Activated T-helper 1 cell treated with anti-CD3 and anti-CD28 coated beads, Interleukin-12 subunit alpha, Interleukin-12 subunit beta, Interleukin-2, Interleukin-4 antibody, amounts not matched to agents 30 ng/mL and 10 ng/mL and 1 ng/mL, durations not matched to agents 14 hours and 24 hours and 36 hours (primary cell): Measurements from ENCODE around the gene DPH7. TPM values are rescaled to one million over a fixed set of nuclear protein-coding genes. Genes with fewer than 3 reads are reported as not detected.
A peak's percentile ranks its signal among the peaks of the same experiment; 100 is the strongest.
"Not testable (repeated sequence)": the region's sequence is repeated elsewhere in the genome, so short reads cannot be mapped to it uniquely, and the experiment has no call there.

Experiments used
- DNase-seq: peaks from one replicate; pipeline ENCODE4 v3.0.0; 2021; ENCODE audit warnings: low spot score
- H3K27ac Mint-ChIP-seq: one replicate; pipeline ENCODE4 v1.8.0; 2021; ENCODE audit warnings: mild to moderate bottlenecking, mixed read lengths
- H3K27me3 Mint-ChIP-seq: one replicate; pipeline ENCODE4 v1.8.0; 2022; ENCODE audit warnings: mild to moderate bottlenecking, moderate library complexity, mixed read lengths; ENCODE audit not compliant: insufficient read depth
- H3K36me3 Mint-ChIP-seq: one replicate; pipeline ENCODE4 v1.8.0; 2021; ENCODE audit warnings: low read depth, mixed read lengths
- H3K4me1 Mint-ChIP-seq: one replicate; pipeline ENCODE4 v1.8.0; 2021; ENCODE audit warnings: low read depth, mixed read lengths
- H3K4me3 Mint-ChIP-seq: one replicate; pipeline ENCODE4 v1.8.0; 2021; ENCODE audit warnings: mild to moderate bottlenecking, moderate library complexity, mixed read lengths
- H3K9me3 Mint-ChIP-seq: one replicate; pipeline ENCODE4 v1.8.0; 2021; ENCODE audit warnings: mixed read lengths
- intact Hi-C: fragments of 100-400 bp; cut with micrococcal nuclease; formaldehyde crosslinking; loops from one replicate; pipeline ENCODE4 v1.15.1; 2024
- total RNA-seq: library from RNA; stranded (reverse); gene quantifications from 2 replicates; pipeline ENCODE4 v1.2.3, GENCODE V29; 2022

The DPH7 gene
- total RNA-seq, 1 donor from 2014 or later, result 52.1 TPM

DNA sequence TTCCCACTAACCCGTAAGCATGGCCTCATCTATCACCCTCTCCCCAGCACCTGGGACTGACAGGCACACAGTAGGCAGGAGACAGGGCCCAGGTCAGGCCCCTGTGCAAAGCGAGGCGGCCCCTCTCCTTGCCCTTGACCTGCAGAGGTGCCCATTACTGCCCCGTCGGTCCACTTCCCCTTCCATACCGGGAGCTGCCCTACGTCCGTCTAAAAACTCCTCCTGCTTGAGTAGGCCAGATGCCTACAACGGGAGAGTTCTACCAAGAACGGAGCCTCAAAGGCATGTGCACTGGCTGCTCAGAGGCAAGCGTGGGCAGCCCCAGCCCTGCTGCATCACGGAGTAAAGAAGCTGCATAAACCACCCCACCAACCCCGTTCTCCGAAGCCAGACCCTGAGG is 4.6 kb upstream of the DPH7 start:
- DNase-seq, result no peak
- intact Hi-C loops, result no loop called here
- Mint-ChIP-seq H3K36me3 (peaks cover 28% of the 10 kb centered on the region), H3K27ac (no peak overlapping the region), H3K27me3 (no peaks in the 10 kb centered on the region), H3K9me3 (no peaks in the 10 kb centered on the region), H3K4me1 (peaks cover 8% of the 10 kb centered on the region), H3K4me3 (no peak overlapping the region)

- DNase-seq, result no peak
- H3K4me3 Mint-ChIP-seq, result no peak overlapping the region
- no peaks in the 10 kb centered on the region for H3K27me3 Mint-ChIP-seq
- intact Hi-C loops, result no loop called here
- H3K9me3 Mint-ChIP-seq, result no peaks in the 10 kb centered on the region
- peaks cover 21% of the 10 kb centered on the region for H3K36me3 Mint-ChIP-seq
- peaks cover 6% of the 10 kb centered on the region for H3K4me1 Mint-ChIP-seq
- no peak overlapping the region for H3K27ac Mint-ChIP-seq
Observed at GRCh38 chr9:137582286-137582860, 3.6 kb upstream of the DPH7 start.

- H3K9me3 Mint-ChIP-seq, result no peaks in the 10 kb centered on the region
- no peak overlapping the region for H3K27ac Mint-ChIP-seq
- intact Hi-C loops, result no loop called here
- no peak for DNase-seq
- peaks cover 19% of the 10 kb centered on the region for H3K36me3 Mint-ChIP-seq
- H3K27me3 Mint-ChIP-seq, result no peaks in the 10 kb centered on the region
- H3K4me1 Mint-ChIP-seq, result peaks cover 13% of the 10 kb centered on the region
- no peak overlapping the region for H3K4me3 Mint-ChIP-seq
Observed at GRCh38 chr9:137581361-137582285, 2.9 kb upstream of the DPH7 start.

GRCh38 chr9:137580954-137581322 is 2.2 kb upstream of the DPH7 start:
- intact Hi-C loops, result no loop called here
- Mint-ChIP-seq H3K27ac (no peak overlapping the region), H3K4me1 (peaks cover 20% of the 10 kb centered on the region), H3K36me3 (peaks cover 18% of the 10 kb centered on the region), H3K9me3 (no peaks in the 10 kb centered on the region), H3K27me3 (no peaks in the 10 kb centered on the region), H3K4me3 (no peak overlapping the region)
- no peak for DNase-seq

GRCh38 chr9:137580209-137580953 is 1.7 kb upstream of the DPH7 start:
- intact Hi-C loops, result no loop called here
- no peak for DNase-seq
- Mint-ChIP-seq H3K36me3 (peaks cover 23% of the 10 kb centered on the region), H3K27ac (no peak overlapping the region), H3K27me3 (no peaks in the 10 kb centered on the region), H3K4me3 (no peak overlapping the region), H3K4me1 (peaks cover 26% of the 10 kb centered on the region), H3K9me3 (no peaks in the 10 kb centered on the region)

- Mint-ChIP-seq H3K4me3 (peak overlapping the region; percentile 88), H3K4me1 (peaks cover 32% of the 10 kb centered on the region), H3K27ac (peak overlapping the region; percentile 58), H3K9me3 (no peaks in the 10 kb centered on the region), H3K36me3 (peaks cover 29% of the 10 kb centered on the region), H3K27me3 (no peaks in the 10 kb centered on the region)
- intact Hi-C loops, result loop anchor here (1.0 to 2.0 kb wide), 4 partner anchors 11 to 39 kb away; partner anchors contain the start of genes ARRDC1, MRPL41, PNPLA7 and ZMYND19
- DNase-seq, result no peak
Observed at GRCh38 chr9:137579259-137579604, 507 bp upstream of the DPH7 start.

GRCh38 chr9:137575716-137576411 is 2.9 kb downstream of the DPH7 start:
- DNase-seq, result no peak
- peak overlapping the region; percentile 34 for H3K27ac Mint-ChIP-seq
- intact Hi-C loops, result no loop called here

GRCh38 chr9:137575364-137575715 is 3.4 kb downstream of the DPH7 start:
- no peaks in the 10 kb centered on the region for H3K9me3 Mint-ChIP-seq
- no peak for DNase-seq
- H3K36me3 Mint-ChIP-seq, result peaks cover 28% of the 10 kb centered on the region
- intact Hi-C loops, result no loop called here
- H3K27ac Mint-ChIP-seq, result no peak overlapping the region
- H3K4me1 Mint-ChIP-seq, result peaks cover 37% of the 10 kb centered on the region
- H3K4me3 Mint-ChIP-seq, result peak overlapping the region; percentile 88
- no peaks in the 10 kb centered on the region for H3K27me3 Mint-ChIP-seq

More at GRCh38 chr9:137575716-137576411, 2.9 kb downstream of the DPH7 start:
- Mint-ChIP-seq H3K9me3 (no peaks in the 10 kb centered on the region), H3K36me3 (peaks cover 23% of the 10 kb centered on the region), H3K27me3 (no peaks in the 10 kb centered on the region), H3K4me3 (peak overlapping the region; percentile 88), H3K4me1 (peaks cover 32% of the 10 kb centered on the region)

DNA sequence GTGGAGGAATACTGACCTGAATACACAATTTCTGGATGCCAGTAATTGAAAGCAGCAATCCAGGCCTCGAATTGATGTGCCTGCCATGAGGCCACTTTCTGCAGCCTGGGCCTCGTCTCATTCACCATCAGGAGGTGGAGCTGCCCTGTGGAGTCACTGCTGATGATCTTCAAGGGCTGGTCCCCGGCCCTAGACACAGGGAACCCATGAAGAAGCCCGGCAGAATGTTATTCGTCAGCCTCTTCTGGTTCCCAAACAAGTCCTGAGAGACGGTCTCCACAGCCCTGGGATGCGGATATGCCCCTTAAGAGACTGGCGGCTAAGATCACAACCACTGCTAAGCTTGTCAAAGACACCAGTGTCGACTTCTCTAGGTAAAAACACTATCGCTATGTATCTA is 4.5 kb downstream of the DPH7 start:
- no peak overlapping the region for H3K27ac Mint-ChIP-seq
- H3K27me3 Mint-ChIP-seq, result no peaks in the 10 kb centered on the region
- DNase-seq, result no peak
- no peaks in the 10 kb centered on the region for H3K9me3 Mint-ChIP-seq
- peaks cover 40% of the 10 kb centered on the region for H3K4me1 Mint-ChIP-seq
- H3K4me3 Mint-ChIP-seq, result no peak overlapping the region
- intact Hi-C loops, result no loop called here
- H3K36me3 Mint-ChIP-seq, result peaks cover 33% of the 10 kb centered on the region

GRCh38 chr9:137570566-137570965 is 8.2 kb downstream of the DPH7 start:
- no peak overlapping the region for H3K4me3 Mint-ChIP-seq
- no peaks in the 10 kb centered on the region for H3K27me3 Mint-ChIP-seq
- H3K9me3 Mint-ChIP-seq, result no peaks in the 10 kb centered on the region
- H3K4me1 Mint-ChIP-seq, result peaks cover 17% of the 10 kb centered on the region
- intact Hi-C loops, result no loop called here
- DNase-seq, result no peak
- peak overlapping the region; percentile 55 for H3K27ac Mint-ChIP-seq
- peaks cover 27% of the 10 kb centered on the region for H3K36me3 Mint-ChIP-seq

DNA sequence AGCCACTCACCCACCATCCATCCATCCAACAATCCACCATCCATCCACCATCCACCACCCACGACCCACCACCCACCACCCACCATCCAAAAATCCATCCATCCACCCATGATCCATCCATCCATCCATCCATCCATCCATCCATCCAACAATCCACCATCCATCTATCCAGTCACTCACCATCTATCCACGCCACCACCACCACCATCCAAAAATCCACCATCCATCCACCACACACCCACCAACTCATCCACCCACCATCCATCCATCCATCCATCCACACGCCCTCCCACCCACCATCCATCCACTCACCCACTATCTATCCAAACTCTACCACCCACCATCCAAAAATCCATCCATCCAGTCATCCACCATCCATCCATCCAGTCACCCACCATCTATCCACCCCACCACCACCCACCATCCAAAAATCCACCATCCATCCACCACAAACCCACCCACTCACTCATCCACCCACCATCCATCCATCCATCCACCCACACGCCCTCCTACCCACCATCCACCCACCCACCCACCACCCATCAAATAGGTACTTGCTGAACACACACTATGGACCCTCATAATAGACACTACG is 9.0 kb downstream of the DPH7 start:
- peaks cover 8% of the 10 kb centered on the region for H3K4me1 Mint-ChIP-seq
- peaks cover 19% of the 10 kb centered on the region for H3K36me3 Mint-ChIP-seq

GRCh38 chr9:137568445-137568844 is 10.3 kb downstream of the DPH7 start:
- H3K4me3 Mint-ChIP-seq, H3K9me3 Mint-ChIP-seq, H3K4me1 Mint-ChIP-seq, DNase-seq, intact Hi-C loops, H3K27me3 Mint-ChIP-seq: not testable (repeated sequence)
- Mint-ChIP-seq H3K36me3 (peaks cover 26% of the 10 kb centered on the region), H3K27ac (peak overlapping the region; percentile 58)

More for the DNA sequence above, 9.0 kb downstream of the DPH7 start:
- no peaks in the 10 kb centered on the region for H3K27me3 Mint-ChIP-seq
- DNase-seq, result no peak
- intact Hi-C loops, result no loop called here
- no peak overlapping the region for H3K4me3 Mint-ChIP-seq
- no peaks in the 10 kb centered on the region for H3K9me3 Mint-ChIP-seq
- no peak overlapping the region for H3K27ac Mint-ChIP-seq
